Mesodermal cell (in vitro differentiated cells): ENCODE data around the gene CARD9.
A peak's percentile ranks its signal among the peaks of the same experiment; 100 is the strongest.

Experiments used
- H3K27ac ChIP-seq: 2 replicates; pipeline ENCODE4 v1.7.0; 2013; ENCODE audit warnings: mild to moderate bottlenecking, low read depth, low read length, moderate library complexity; ENCODE audit not compliant: severe bottlenecking
- H3K36me3 ChIP-seq: 2 replicates; pipeline ENCODE4 v1.7.1; 2013; ENCODE audit warnings: mild to moderate bottlenecking, low read length, moderate library complexity; ENCODE audit not compliant: control insufficient read depth, insufficient read depth
- H3K4me1 ChIP-seq: one replicate; pipeline ENCODE4 v1.7.1; 2013; ENCODE audit warnings: mild to moderate bottlenecking, low read length; ENCODE audit not compliant: insufficient read depth, control insufficient read depth, poor library complexity, severe bottlenecking
- H3K4me3 ChIP-seq: 2 replicates; pipeline ENCODE4 v1.7.0; 2013; ENCODE audit warnings: low read length, control low read depth, mild to moderate bottlenecking; ENCODE audit not compliant: insufficient read depth, poor library complexity, severe bottlenecking; ENCODE audit errors: extremely low read depth
- H3K9me3 ChIP-seq: 2 replicates; pipeline ENCODE4 v1.7.1; 2013; ENCODE audit warnings: mild to moderate bottlenecking, low read length, moderate library complexity; ENCODE audit not compliant: control insufficient read depth
- WGBS, 2 experiments: methylation state at CpG; one replicate each; pipeline ENCODE4 v1.1.5; 2013; ENCODE audit warnings: missing lambda C conversion rate in 2 of 2; ENCODE audit not compliant: insufficient coverage in 2 of 2; 5-methylcytosine and 5-hydroxymethylcytosine counted together

Gene CARD9

DNA sequence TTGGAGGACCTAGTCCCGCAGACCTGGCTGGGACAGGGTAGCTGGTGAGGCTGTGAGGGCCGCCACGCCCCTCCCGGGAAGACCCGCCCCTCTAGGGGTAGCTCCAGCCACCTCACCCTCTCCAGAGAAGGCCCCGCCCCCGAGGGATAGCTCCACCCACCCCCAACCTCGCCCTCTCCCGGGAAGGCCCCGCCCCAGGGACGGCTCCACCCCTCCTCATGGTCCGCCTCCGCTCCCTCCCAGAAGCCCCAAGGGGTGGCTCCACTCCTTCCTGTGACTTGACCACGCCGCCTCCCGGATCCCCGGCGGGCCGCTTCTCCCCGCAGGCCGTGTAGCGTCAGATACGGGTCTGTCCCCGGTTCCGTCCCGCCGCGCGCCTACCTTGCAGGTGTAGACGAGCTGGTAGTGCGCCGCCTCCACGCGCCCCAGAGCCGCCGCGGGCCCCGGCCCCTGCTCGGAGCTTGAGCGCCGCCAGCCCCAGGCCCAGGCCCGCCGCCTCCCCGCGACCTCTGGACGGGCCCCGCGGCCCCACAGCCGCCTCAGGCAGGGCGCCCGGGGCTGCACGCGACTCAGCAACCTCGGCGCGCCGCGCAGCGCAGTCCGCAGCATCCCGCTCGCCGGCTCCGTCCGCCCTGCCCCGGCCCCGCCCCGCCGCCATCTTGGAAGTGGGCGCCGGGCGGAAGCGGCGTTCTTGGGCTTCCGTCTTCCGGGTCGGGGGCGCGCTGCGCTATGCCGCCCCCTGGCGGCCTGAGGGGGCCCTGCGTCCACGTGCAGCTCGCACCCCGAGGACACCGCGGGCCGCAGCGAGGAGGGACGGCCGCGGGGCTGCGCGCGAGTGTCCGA lies 10.1 kb downstream of the CARD9 start, which contains the start of gene DNLZ:
DNLZ (minus strand) TSS at position 639 of the 843 bp plus-strand sequence; CDS start at position 609, 30 bp downstream.
- H3K27ac ChIP-seq, result peak within 1 kb of the TSS; percentile 88
- H3K4me1 ChIP-seq, result peaks cover 2% of the 10 kb centered on the region
- peak within 1 kb of the TSS; percentile 64 for H3K4me3 ChIP-seq
- peaks cover 15% of the 10 kb centered on the region for H3K36me3 ChIP-seq
- no peaks in the 10 kb centered on the region for H3K9me3 ChIP-seq
- WGBS, 2 experiments, result 1 to 2% methylated on average over 66 to 80 of the region's 97 CpGs

- Histone ChIP-seq H3K27ac (no peak overlapping the region), H3K36me3 (peaks cover 17% of the 10 kb centered on the region), H3K4me3 (no peak overlapping the region), H3K9me3 (no peaks in the 10 kb centered on the region), H3K4me1 (peaks cover 2% of the 10 kb centered on the region)
- 85 to 94% methylated on average over 5 of the region's 6 CpGs for WGBS, 2 experiments
Measured at GRCh38 chr9:136362450-136362784, 11.1 kb downstream of the CARD9 start.

GRCh38 chr9:136361754-136362449 lies 11.6 kb downstream of the CARD9 start:
- peaks cover 17% of the 10 kb centered on the region for H3K36me3 ChIP-seq
- peaks cover 2% of the 10 kb centered on the region for H3K4me1 ChIP-seq
- H3K4me3 ChIP-seq, result no peak overlapping the region
- whole genome bisulfite sequencing, 2 experiments, result 90 to 92% methylated on average over 22 to 26 of the region's 26 CpGs
- H3K27ac ChIP-seq, result peak overlapping the region; percentile 58
- no peaks in the 10 kb centered on the region for H3K9me3 ChIP-seq

GRCh38 chr9:136361047-136361753 lies 12.3 kb downstream of the CARD9 start:
- 93 to 95% methylated on average over 40 to 42 of the region's 43 CpGs for WGBS, 2 experiments
- no peak overlapping the region for H3K4me3 ChIP-seq
- peaks cover 20% of the 10 kb centered on the region for H3K36me3 ChIP-seq
- no peaks in the 10 kb centered on the region for H3K9me3 ChIP-seq
- peak overlapping the region; percentile 58 for H3K27ac ChIP-seq
- H3K4me1 ChIP-seq, result peaks cover 3% of the 10 kb centered on the region

- no peak overlapping the region for H3K27ac ChIP-seq
- 92 to 93% methylated on average over 34 to 35 of the region's 38 CpGs for WGBS, 2 experiments
- H3K4me1 ChIP-seq, result peaks cover 11% of the 10 kb centered on the region
- H3K4me3 ChIP-seq, result no peak overlapping the region
- peaks cover 23% of the 10 kb centered on the region for H3K36me3 ChIP-seq
- H3K9me3 ChIP-seq, result no peaks in the 10 kb centered on the region
Measured at GRCh38 chr9:136359774-136360718, 13.4 kb downstream of the CARD9 start.

GRCh38 chr9:136358888-136359287 lies 14.6 kb downstream of the CARD9 start:
- Histone ChIP-seq H3K4me1 (peaks cover 18% of the 10 kb centered on the region), H3K36me3 (peaks cover 19% of the 10 kb centered on the region), H3K27ac (no peak overlapping the region), H3K9me3 (no peaks in the 10 kb centered on the region), H3K4me3 (no peak overlapping the region)
- 83 to 100% methylated on average over 1 to 2 of the region's 2 CpGs for WGBS, 2 experiments

DNA sequence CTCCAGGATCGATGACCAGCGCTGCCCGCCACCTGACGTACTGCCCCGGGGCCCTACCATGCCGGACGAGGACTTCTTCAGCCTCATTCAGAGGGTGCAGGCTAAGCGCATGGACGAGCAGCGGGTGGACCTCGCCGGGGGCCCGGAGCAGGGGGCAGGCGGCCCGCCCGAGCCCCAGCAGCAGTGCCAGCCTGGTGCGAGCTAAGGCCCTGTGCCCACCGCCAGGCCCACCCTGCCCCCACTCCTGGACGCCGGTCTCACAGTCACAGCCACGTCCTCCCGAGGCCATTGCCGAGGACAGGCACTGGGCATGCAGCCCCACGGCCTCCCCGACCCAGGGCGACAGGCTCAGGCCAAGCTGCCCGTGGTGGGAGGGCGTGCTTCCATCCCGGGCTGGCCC lies 15.5 kb downstream of the CARD9 start:
- 94 to 96% methylated on average over 21 to 22 of the region's 29 CpGs for WGBS, 2 experiments
- Histone ChIP-seq H3K4me1 (peaks cover 21% of the 10 kb centered on the region), H3K9me3 (no peaks in the 10 kb centered on the region), H3K27ac (no peak overlapping the region), H3K4me3 (no peak overlapping the region), H3K36me3 (peaks cover 19% of the 10 kb centered on the region)

- Histone ChIP-seq H3K4me1 (peaks cover 21% of the 10 kb centered on the region), H3K9me3 (no peaks in the 10 kb centered on the region), H3K36me3 (peaks cover 19% of the 10 kb centered on the region), H3K27ac (no peak overlapping the region), H3K4me3 (no peak overlapping the region)
- WGBS, 2 experiments, result 92 to 96% methylated on average over 16 to 21 of the region's 22 CpGs
Measured at GRCh38 chr9:136357202-136357725, 16.2 kb downstream of the CARD9 start.

DNA sequence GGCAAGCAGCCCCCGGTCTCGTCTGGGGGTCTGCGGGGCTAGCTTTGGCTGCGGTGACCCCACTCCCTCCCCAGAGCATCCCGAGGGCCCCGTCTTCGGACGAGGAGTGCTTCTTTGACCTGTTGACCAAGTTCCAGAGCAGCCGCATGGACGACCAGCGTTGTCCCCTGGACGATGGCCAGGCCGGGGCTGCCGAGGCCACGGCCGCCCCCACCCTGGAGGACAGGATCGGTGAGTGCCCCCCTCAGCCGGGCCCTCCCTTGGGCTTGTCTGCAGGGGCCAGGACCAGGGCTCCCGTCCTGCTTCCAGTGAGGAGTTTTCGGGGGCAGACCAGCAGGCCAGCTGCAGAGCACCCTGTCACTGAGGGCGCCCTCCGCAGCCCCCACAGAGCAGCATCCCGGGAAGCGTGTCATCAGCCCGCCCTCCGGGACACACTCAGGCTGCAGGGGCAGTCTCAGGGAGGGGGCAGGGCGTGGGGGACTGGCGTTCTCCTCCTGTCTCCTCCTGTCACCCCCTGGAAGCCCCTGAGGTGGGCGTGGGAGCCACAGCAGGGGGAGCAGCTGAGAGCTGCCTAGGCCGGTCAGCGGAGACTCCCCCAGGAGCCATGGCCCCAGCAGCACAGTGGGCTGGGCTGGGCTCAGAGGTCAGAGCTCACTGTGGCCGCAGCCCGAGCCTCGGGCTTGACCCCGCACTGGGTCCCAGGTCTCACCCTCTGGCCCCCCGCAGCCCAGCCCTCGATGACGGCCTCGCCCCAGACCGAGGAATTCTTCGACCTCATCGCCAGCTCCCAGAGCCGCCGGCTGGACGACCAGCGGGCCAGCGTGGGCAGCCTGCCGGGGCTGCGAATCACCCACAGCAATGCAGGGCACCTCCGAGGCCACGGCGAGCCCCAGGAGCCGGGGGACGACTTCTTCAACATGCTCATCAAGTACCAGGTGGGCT lies 17.6 kb downstream of the CARD9 start:
- no peaks in the 10 kb centered on the region for H3K9me3 ChIP-seq
- H3K36me3 ChIP-seq, result peaks cover 19% of the 10 kb centered on the region
- WGBS, 2 experiments, result 91 to 94% methylated on average over 46 to 52 of the region's 54 CpGs
- peak overlapping the region; percentile 16 for H3K27ac ChIP-seq
- H3K4me1 ChIP-seq, result peaks cover 21% of the 10 kb centered on the region
- H3K4me3 ChIP-seq, result no peak overlapping the region
